Measurements from ENCODE around the gene PBXIP1. TPM values are rescaled to one million over a fixed set of nuclear protein-coding genes. Genes with fewer than 3 reads are reported as not detected.
A peak's percentile ranks its signal among the peaks of the same experiment; 100 is the strongest.

PBXIP1 gene
- total and polyA plus RNA-seq, 2 of the 13 experiments (the other 11 are each of a cell fraction or from before 2014, with no cell fraction given): 16.3 to 31.9 TPM

DNA sequence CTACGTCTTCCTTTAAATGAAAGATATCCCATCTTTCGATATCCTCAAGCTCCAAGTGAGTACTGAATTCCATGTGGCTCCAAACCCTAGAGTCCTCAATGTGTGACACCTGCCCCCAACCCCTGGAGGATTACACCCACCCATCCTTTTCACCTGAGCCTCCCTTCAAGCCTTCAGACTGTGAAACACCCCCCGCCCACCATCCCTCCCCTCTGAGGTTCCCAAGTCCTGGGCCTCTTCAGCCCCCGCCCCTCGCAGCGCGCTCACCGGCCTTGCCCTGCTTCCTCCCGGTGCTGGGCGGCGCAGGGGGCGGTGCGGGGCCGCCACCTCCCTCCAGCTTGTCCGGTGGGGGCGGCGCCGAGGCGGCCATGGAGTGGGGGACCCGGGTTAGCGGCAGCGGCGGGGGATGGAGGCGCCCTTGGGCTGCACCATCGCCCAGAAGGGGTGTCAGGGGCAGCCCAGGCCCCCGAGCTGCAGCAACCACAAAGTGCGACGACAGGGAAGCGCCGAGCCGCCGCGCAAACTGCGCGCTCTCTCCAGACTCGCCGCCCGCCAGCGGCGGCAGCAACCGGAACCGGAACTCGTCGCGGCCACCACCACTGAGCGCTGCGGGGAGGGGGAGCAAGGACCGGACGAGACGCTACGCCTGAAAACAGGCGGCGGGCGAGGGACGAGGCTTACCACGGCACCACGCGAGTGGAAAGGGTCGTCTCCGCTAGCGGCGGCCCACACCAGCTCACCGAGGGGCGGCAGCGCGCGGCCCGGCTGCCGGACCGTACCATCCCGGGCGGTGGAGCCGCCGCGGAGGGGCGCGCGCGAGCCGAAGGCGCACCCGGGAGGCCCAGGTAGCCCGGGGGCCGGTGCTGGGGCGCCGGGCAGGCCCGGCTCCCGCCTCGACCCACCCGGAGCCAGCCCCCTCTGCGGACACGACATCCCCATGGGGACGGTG, 5.6 kb upstream of the PBXIP1 start, which contains the start of gene PYGO2 (continued):
- TF ChIP-seq, protein P1, sequence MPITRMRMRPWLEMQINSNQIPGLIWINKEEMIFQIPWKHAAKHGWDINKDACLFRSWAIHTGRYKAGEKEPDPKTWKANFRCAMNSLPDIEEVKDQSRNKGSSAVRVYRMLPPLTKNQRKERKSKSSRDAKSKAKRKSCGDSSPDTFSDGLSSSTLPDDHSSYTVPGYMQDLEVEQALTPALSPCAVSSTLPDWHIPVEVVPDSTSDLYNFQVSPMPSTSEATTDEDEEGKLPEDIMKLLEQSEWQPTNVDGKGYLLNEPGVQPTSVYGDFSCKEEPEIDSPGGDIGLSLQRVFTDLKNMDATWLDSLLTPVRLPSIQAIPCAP (CRISPR knock-in tag; IDR thresholded peaks at IDR 0.05; ENCODE audit: low read depth): no peak; the same call in 1 of the 2 replicates
- TF ChIP-seq KAT8 (CRISPR knock-in tag; IDR thresholded peaks at IDR 0.05) (peak; percentile 79; the same call in 1 of the 2 replicates), TEAD2 (CRISPR knock-in tag; IDR thresholded peaks at IDR 0.05) (0 out of 2 replicates have a peak, but pooled peaks have one; percentile 16), NR2C2 (CRISPR knock-in tag; IDR thresholded peaks at IDR 0.05; ENCODE audit: borderline replicate concordance) (peak; percentile 81), ASH2L (IDR thresholded peaks at IDR 0.05; ENCODE audit: insufficient read length, low read depth, low read length) (peak; percentile 94), NAIF1 (CRISPR knock-in tag; IDR thresholded peaks at IDR 0.05; ENCODE audit: borderline replicate concordance) (peak; percentile 83), KDM1A (CRISPR knock-in tag; IDR thresholded peaks at IDR 0.05) (no peak), ESRRA (CRISPR knock-in tag; IDR thresholded peaks at IDR 0.05; ENCODE audit: low read depth) (peak; percentile 56; the same call in 1 of the 2 replicates), ZNF607 (CRISPR knock-in tag; IDR thresholded peaks at IDR 0.05; ENCODE audit: borderline replicate concordance) (peak; percentile 94), ZNF547 (CRISPR knock-in tag; IDR thresholded peaks at IDR 0.05) (no peak; the same call in 1 of the 2 replicates), SP1 (IDR thresholded peaks at IDR 0.05) (no peak), SP1 (CRISPR knock-in tag; IDR thresholded peaks at IDR 0.05) (peak; percentile 67), RBFOX2 (IDR thresholded peaks at IDR 0.05; ENCODE audit: low read depth, low read length) (peak; percentile 97), TARDBP (CRISPR knock-in tag; IDR thresholded peaks at IDR 0.05) (peak; percentile 50; the same call in 1 of the 2 replicates), ZFP41 (CRISPR knock-in tag; IDR thresholded peaks at IDR 0.05; ENCODE audit: borderline replicate concordance) (no peak; the same call in 1 of the 2 replicates)
- TF ChIP-seq, protein P2, sequence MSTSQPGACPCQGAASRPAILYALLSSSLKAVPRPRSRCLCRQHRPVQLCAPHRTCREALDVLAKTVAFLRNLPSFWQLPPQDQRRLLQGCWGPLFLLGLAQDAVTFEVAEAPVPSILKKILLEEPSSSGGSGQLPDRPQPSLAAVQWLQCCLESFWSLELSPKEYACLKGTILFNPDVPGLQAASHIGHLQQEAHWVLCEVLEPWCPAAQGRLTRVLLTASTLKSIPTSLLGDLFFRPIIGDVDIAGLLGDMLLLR (CRISPR knock-in tag; IDR thresholded peaks at IDR 0.05): no peak
- TF ChIP-seq, protein P3, sequence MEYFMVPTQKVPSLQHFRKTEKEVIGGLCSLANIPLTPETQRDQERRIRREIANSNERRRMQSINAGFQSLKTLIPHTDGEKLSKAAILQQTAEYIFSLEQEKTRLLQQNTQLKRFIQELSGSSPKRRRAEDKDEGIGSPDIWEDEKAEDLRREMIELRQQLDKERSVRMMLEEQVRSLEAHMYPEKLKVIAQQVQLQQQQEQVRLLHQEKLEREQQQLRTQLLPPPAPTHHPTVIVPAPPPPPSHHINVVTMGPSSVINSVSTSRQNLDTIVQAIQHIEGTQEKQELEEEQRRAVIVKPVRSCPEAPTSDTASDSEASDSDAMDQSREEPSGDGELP (IDR thresholded peaks at IDR 0.05; ENCODE audit: borderline replicate concordance, low read depth): 0 out of 2 replicates have a peak, but pooled peaks have one; percentile 31
- TF ChIP-seq, protein P4, sequence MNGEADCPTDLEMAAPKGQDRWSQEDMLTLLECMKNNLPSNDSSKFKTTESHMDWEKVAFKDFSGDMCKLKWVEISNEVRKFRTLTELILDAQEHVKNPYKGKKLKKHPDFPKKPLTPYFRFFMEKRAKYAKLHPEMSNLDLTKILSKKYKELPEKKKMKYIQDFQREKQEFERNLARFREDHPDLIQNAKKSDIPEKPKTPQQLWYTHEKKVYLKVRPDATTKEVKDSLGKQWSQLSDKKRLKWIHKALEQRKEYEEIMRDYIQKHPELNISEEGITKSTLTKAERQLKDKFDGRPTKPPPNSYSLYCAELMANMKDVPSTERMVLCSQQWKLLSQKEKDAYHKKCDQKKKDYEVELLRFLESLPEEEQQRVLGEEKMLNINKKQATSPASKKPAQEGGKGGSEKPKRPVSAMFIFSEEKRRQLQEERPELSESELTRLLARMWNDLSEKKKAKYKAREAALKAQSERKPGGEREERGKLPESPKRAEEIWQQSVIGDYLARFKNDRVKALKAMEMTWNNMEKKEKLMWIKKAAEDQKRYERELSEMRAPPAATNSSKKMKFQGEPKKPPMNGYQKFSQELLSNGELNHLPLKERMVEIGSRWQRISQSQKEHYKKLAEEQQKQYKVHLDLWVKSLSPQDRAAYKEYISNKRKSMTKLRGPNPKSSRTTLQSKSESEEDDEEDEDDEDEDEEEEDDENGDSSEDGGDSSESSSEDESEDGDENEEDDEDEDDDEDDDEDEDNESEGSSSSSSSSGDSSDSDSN (CRISPR knock-in tag; IDR thresholded peaks at IDR 0.05): peak; percentile 84
- TF ChIP-seq, protein P5, sequence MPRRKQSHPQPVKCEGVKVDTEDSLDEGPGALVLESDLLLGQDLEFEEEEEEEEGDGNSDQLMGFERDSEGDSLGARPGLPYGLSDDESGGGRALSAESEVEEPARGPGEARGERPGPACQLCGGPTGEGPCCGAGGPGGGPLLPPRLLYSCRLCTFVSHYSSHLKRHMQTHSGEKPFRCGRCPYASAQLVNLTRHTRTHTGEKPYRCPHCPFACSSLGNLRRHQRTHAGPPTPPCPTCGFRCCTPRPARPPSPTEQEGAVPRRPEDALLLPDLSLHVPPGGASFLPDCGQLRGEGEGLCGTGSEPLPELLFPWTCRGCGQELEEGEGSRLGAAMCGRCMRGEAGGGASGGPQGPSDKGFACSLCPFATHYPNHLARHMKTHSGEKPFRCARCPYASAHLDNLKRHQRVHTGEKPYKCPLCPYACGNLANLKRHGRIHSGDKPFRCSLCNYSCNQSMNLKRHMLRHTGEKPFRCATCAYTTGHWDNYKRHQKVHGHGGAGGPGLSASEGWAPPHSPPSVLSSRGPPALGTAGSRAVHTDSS (CRISPR knock-in tag; conservative IDR thresholded peaks at IDR 0.05): 0 out of 2 replicates have a peak, but pooled peaks have one; percentile 87
